HG02943 (cell line): ENCODE data around the gene CLEC16A.

Experiments
- ATAC-seq: cut with Tn5 transposase; IDR thresholded peaks from one replicate; pipeline ENCODE4 v1.9.1; 2021; ENCODE audit warnings: mild to moderate bottlenecking, low read depth, moderate library complexity; ENCODE audit not compliant: unreplicated experiment

CLEC16A gene

GRCh38 chr16:11164482-11165270 lies 220.3 kb downstream of the CLEC16A start:
- no peak for ATAC-seq

GRCh38 chr16:11165349-11165748 lies 221.0 kb downstream of the CLEC16A start:
- ATAC-seq: no peak

- ATAC-seq: no peak
These were observed 221.7 kb downstream of the CLEC16A start for GRCh38 chr16:11165894-11166665.

- no peak for ATAC-seq
These were observed 223.2 kb downstream of the CLEC16A start for GRCh38 chr16:11167581-11167980.

DNA sequence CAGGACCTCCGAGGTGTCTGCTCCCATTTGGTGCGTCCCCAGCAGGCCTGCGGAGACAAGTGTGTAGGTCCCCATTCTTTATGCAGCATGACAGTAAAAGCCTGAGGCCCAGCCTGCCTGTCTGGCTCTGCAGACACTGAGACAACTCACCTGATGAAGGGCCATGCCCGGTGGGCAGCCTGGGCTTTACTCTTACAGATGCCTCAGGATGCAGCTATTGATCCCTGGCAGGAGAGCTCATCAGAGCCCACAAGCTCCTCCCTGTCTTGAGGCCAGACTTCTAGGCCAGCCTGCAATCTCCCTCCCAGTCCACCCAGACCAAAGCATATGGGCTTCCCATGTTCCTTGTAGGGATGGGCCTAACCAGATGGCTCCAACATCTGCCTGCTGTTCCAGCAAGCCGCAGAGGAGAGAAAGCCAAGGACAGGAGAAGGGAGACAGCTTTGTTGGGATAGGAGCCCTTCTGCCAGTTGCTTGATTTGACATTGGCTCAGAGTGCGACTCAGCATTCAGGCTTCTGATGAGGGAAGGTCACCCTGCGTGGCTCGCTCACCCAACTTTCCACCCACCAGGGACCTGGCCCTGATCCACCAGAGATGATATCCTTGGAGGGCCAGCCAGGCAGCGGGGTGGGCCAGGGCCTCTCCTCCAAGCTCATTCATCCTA lies 224.2 kb downstream of the CLEC16A start:
- no peak for ATAC-seq

DNA sequence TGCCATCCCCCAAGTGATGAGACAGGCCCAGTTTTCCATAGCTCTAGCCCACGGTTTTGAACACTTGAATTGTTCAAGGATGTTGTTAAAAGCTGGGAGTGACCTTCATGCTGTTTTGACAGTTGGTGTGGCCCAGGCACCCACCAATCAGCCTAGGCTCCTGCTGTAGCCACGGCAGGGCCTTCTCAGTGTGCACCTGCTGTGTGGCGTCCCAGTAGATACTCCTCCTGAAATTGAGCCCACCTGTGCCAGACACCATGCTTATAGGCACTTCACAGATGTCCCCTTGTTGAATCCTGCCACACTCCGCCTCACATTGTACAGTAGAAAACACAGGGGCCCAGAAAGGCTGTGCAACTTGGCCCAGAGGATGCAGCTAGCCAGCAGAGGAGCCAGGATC lies 225.3 kb downstream of the CLEC16A start:
- ATAC-seq: no peak

DNA sequence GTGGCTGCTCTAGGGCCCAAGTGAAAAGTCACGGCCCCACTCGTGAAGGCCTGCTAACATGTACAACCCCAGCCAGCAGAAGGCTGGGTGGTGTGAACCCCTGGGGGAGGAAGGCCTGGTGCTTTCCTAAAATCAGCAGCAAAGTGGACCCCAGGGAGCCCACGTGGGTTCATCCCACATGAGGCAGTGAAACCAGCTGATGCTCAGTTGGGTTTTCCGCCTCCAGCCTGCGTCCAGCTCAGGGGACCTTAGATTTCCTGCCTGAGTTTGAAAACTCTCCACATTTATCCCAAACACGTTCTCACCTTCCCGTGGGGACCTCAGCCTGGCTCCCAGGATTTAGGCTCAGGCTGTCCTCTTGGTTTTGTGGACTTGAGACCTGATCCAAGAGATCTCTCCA lies 225.8 kb downstream of the CLEC16A start:
- no peak for ATAC-seq

GRCh38 chr16:11170696-11171447 lies 226.5 kb downstream of the CLEC16A start:
- no peak for ATAC-seq

DNA sequence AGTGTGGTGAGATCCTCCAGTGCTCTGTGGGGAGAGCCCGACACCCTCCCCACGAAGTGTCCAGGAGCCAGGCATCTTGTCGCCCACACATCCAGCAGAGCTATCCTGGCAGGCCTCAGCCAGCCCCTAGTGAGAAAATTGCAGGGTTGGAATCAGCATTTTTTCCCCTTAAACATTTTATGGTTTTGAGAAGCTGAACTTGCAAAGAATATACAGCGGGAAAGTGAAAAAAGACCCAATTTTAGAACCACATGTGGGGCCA lies 227.0 kb downstream of the CLEC16A start:
- ATAC-seq: no peak

DNA sequence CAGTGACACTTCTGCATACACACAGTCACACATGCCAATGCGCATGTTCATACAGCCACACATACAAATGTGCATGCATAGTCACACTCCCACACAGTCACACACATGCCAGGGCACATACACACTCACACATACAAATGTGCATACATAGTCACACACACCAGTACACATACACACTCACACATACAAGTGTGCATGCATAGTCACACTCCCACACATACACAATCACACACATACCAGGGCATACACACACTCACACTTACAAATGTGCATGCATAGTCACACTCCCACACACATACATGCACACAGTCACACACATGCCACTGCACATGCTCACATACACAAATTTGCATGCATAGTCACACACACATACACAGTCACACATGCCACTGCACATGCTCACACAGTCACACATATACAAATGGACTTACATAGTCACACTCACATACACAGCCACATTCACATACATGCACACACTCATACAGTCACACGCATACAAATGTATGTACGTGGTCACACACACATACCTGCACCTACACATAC lies 227.5 kb downstream of the CLEC16A start:
- no peak for ATAC-seq

DNA sequence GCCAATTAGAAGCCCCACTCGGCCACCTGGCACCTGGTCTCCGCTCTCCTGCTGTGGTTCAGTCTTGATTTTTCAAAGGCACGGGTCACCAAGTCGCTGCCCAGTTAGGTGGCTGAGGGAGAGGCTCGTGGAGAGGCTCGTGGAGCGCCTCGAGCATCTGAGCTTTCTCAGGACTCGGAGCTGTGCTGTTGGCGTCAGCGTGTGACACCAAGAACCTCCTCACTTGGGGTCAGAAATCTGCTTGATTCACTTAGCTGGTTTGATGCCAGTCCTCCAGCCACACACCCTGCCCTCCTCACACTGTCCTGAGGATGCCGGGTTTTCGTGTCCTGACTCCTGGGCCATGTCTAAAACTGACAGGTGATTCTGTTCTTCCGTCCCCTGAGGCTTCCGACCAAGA lies 229.1 kb downstream of the CLEC16A start:
- no peak for ATAC-seq

DNA sequence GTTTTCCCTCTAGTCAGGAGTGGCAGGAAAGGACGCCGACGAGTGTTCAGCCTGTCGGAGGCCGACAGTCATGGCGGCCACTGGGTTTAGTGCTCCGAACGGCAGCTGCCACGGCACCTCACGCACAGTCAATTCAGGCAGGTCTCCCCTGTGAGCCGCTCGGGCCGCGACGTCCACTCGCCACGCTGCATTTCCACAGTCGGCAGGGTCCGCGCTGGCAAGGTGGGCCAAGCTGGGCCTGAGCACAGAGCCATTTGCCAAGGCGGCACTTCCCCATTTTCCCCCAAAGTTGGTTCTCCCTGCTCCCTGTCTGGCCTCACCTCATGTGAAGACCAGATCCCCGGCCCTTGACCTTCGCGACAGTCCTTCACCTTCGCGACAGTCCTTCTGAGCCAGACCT lies 229.8 kb downstream of the CLEC16A start:
- no peak for ATAC-seq

DNA sequence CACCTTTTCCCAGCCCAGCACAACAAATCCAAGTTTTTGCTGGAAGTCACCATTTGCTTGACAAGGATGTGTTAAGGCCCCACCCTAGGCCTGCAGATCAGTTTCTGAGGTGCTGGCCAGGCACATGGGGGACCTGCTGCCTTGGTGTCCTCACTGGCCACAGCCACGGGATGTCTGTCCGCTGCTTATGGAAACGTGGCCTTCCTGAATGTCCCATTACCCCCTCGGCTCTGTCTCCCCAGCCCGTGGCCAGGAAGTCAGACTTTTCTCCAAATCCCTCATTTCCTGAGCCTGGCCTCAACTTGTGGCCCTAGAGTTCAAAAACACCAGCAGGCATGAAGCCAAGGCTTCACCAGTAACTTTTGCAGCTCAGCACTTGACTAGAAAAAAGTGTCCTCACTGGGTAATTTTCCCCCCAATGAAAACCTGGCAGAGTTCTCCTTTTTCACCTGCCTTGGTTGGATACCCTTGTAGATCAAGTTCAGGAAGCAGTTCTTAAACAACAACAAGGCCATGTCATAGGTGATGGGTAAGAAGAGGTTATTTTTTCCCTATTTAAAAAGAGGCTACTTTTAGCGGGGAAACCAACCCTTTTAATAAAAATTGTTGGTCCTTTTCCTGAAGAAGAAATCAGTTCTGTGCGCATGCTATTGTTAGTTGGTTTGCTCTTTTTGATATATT lies 230.9 kb downstream of the CLEC16A start:
- ATAC-seq: no peak

- peak; percentile 62 for ATAC-seq
These were observed 231.5 kb downstream of the CLEC16A start for GRCh38 chr16:11175787-11176341.

DNA sequence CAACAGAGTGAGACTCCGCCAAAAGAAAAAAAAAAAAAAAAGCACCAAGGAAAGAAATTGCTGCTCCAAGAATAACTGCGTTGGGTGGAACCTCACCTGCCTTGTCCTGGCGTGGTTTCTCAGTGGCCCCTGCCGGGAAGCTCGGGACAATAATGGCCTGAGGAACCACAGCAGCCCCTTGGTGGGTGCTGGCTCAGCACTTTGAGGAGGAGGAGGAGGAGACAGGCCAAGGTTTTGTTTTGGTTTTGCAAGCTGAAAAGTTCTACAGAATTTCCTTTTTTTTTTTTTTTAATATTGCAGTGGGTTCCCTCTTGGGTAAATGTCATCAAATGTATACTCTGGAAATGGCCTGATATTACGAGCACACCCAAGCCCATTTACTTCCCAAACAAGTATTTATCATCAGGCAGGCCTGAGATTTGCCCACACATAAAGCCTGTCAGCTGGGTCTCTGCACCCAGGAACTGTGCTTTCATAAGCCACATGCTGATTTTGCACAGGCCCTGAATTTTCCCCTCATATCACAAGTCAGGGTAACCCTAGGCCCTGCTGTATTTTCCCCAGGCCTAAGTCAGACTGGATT lies 233.3 kb downstream of the CLEC16A start:
- no peak for ATAC-seq

GRCh38 chr16:11178424-11178823 lies 234.1 kb downstream of the CLEC16A start:
- ATAC-seq: no peak

- no peak for ATAC-seq
These were observed 235.2 kb downstream of the CLEC16A start for GRCh38 chr16:11179574-11179973.

DNA sequence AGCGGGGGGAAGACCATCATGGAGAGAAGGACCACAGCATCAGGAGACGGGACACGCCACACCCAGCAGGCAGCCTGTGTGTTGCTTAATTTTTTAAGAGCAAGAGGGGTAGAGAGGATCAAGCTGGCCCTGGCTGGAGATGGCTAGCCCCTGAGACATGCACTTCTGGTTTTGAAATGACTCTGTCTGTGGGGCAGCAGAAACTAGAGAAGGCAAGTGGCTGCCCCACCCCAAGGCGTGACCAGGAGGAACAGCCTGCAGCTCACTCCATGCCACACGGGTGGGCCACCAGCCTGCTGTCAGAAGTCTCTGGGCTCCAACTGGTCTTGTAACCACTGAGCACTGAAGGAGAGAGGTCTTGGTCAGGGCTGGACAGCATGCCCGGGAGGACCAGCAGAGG lies 236.1 kb downstream of the CLEC16A start:
- no peak for ATAC-seq

- ATAC-seq: no peak
These were observed 237.0 kb downstream of the CLEC16A start for GRCh38 chr16:11181242-11181898.
